ENCODE measurements around the gene NGB. TPM values are rescaled to one million over a fixed set of nuclear protein-coding genes. Genes with fewer than 3 reads are reported as not detected.

The NGB gene
- total and polyA plus RNA-seq, 4 donors: 2.6 to 16.3 (median 12.6) TPM

GRCh38 chr14:77258566-77258965 lies 12.4 kb downstream of the NGB start:
- no peak overlapping the region for H3K4me3 ChIP-seq (ENCODE audit: low read depth, low read length)
- peaks cover 37% of the 10 kb centered on the region for H3K36me3 ChIP-seq (ENCODE audit: control insufficient read depth, insufficient read depth, low read length)
- 85% methylated on average over 3 of the region's 5 CpGs for WGBS (ENCODE audit: insufficient coverage)
- H3K27me3 ChIP-seq (ENCODE audit: control insufficient read depth, insufficient read depth, low read length): no peaks in the 10 kb centered on the region
- H3K9me3 ChIP-seq (ENCODE audit: control insufficient read depth, insufficient read depth, low read length): no peaks in the 10 kb centered on the region
- H3K27ac ChIP-seq (ENCODE audit: low read depth, low read length): no peak overlapping the region
- H3K4me1 ChIP-seq (ENCODE audit: control insufficient read depth, insufficient read depth, low read length): peaks cover 15% of the 10 kb centered on the region
- no peak for DNase-seq (ENCODE audit: low read depth in 4 of 6, low spot score in 6 of 6)

- no peak for DNase-seq (ENCODE audit: low read depth in 4 of 6, low spot score in 6 of 6)
- Histone ChIP-seq H3K27me3 (ENCODE audit: control insufficient read depth, insufficient read depth, low read length) (no peaks in the 10 kb centered on the region), H3K27ac (ENCODE audit: low read depth, low read length) (no peak overlapping the region), H3K9me3 (ENCODE audit: control insufficient read depth, insufficient read depth, low read length) (no peaks in the 10 kb centered on the region), H3K4me3 (ENCODE audit: low read depth, low read length) (no peak overlapping the region), H3K4me1 (ENCODE audit: control insufficient read depth, insufficient read depth, low read length) (peaks cover 15% of the 10 kb centered on the region), H3K36me3 (ENCODE audit: control insufficient read depth, insufficient read depth, low read length) (peaks cover 44% of the 10 kb centered on the region)
- 93% methylated on average over 10 of the region's 10 CpGs for WGBS (ENCODE audit: insufficient coverage)
Measured at GRCh38 chr14:77257700-77258099, 13.3 kb downstream of the NGB start.

GRCh38 chr14:77256694-77257093 lies 14.3 kb downstream of the NGB start:
- Histone ChIP-seq H3K36me3 (ENCODE audit: control insufficient read depth, insufficient read depth, low read length) (peaks cover 52% of the 10 kb centered on the region), H3K27me3 (ENCODE audit: control insufficient read depth, insufficient read depth, low read length) (no peaks in the 10 kb centered on the region), H3K4me3 (ENCODE audit: low read depth, low read length) (no peak overlapping the region), H3K9me3 (ENCODE audit: control insufficient read depth, insufficient read depth, low read length) (no peaks in the 10 kb centered on the region), H3K4me1 (ENCODE audit: control insufficient read depth, insufficient read depth, low read length) (peaks cover 15% of the 10 kb centered on the region), H3K27ac (ENCODE audit: low read depth, low read length) (no peak overlapping the region)
- DNase-seq (ENCODE audit: low read depth in 4 of 6, low spot score in 6 of 6): no peak
- WGBS (ENCODE audit: insufficient coverage): 87% methylated on average over 6 of the region's 8 CpGs

- Histone ChIP-seq H3K27ac (ENCODE audit: low read depth, low read length) (no peak overlapping the region), H3K4me3 (ENCODE audit: low read depth, low read length) (no peak overlapping the region), H3K36me3 (ENCODE audit: control insufficient read depth, insufficient read depth, low read length) (peaks cover 61% of the 10 kb centered on the region), H3K4me1 (ENCODE audit: control insufficient read depth, insufficient read depth, low read length) (no peaks in the 10 kb centered on the region), H3K27me3 (ENCODE audit: control insufficient read depth, insufficient read depth, low read length) (no peaks in the 10 kb centered on the region), H3K9me3 (ENCODE audit: control insufficient read depth, insufficient read depth, low read length) (no peaks in the 10 kb centered on the region)
- 64% methylated on average over 18 of the region's 20 CpGs for WGBS (ENCODE audit: insufficient coverage)
- DNase-seq (ENCODE audit: low read depth in 4 of 6, low spot score in 6 of 6): no peak
Measured at GRCh38 chr14:77253333-77254190, 17.4 kb downstream of the NGB start.

GRCh38 chr14:77251870-77252269 lies 19.1 kb downstream of the NGB start:
- Histone ChIP-seq H3K4me1 (ENCODE audit: control insufficient read depth, insufficient read depth, low read length) (no peaks in the 10 kb centered on the region), H3K4me3 (ENCODE audit: low read depth, low read length) (no peak overlapping the region), H3K27ac (ENCODE audit: low read depth, low read length) (no peak overlapping the region), H3K36me3 (ENCODE audit: control insufficient read depth, insufficient read depth, low read length) (peaks cover 53% of the 10 kb centered on the region), H3K9me3 (ENCODE audit: control insufficient read depth, insufficient read depth, low read length) (no peaks in the 10 kb centered on the region), H3K27me3 (ENCODE audit: control insufficient read depth, insufficient read depth, low read length) (no peaks in the 10 kb centered on the region)
- DNase-seq (ENCODE audit: low read depth in 4 of 6, low spot score in 6 of 6): no peak
- 75% methylated on average over 9 of the region's 11 CpGs for WGBS (ENCODE audit: insufficient coverage)

GRCh38 chr14:77250927-77251326 lies 20.1 kb downstream of the NGB start:
- Histone ChIP-seq H3K36me3 (ENCODE audit: control insufficient read depth, insufficient read depth, low read length) (peaks cover 49% of the 10 kb centered on the region), H3K27ac (ENCODE audit: low read depth, low read length) (no peak overlapping the region), H3K9me3 (ENCODE audit: control insufficient read depth, insufficient read depth, low read length) (no peaks in the 10 kb centered on the region), H3K4me3 (ENCODE audit: low read depth, low read length) (no peak overlapping the region), H3K27me3 (ENCODE audit: control insufficient read depth, insufficient read depth, low read length) (no peaks in the 10 kb centered on the region), H3K4me1 (ENCODE audit: control insufficient read depth, insufficient read depth, low read length) (no peaks in the 10 kb centered on the region)
- WGBS (ENCODE audit: insufficient coverage): 70% methylated on average over 1 of the region's 6 CpGs
- peak in 1 of 6 donors; percentile 19 for DNase-seq (ENCODE audit: low read depth in 4 of 6, low spot score in 6 of 6)

- Histone ChIP-seq H3K27me3 (ENCODE audit: control insufficient read depth, insufficient read depth, low read length) (no peaks in the 10 kb centered on the region), H3K9me3 (ENCODE audit: control insufficient read depth, insufficient read depth, low read length) (no peaks in the 10 kb centered on the region), H3K36me3 (ENCODE audit: control insufficient read depth, insufficient read depth, low read length) (peaks cover 53% of the 10 kb centered on the region), H3K4me1 (ENCODE audit: control insufficient read depth, insufficient read depth, low read length) (no peaks in the 10 kb centered on the region), H3K4me3 (ENCODE audit: low read depth, low read length) (no peak overlapping the region), H3K27ac (ENCODE audit: low read depth, low read length) (no peak overlapping the region)
- WGBS (ENCODE audit: insufficient coverage): 93% methylated on average over 7 of the region's 7 CpGs
- DNase-seq (ENCODE audit: low read depth in 4 of 6, low spot score in 6 of 6): no peak
Measured at GRCh38 chr14:77249286-77249685, 21.7 kb downstream of the NGB start.

GRCh38 chr14:77248666-77249065 lies 22.3 kb downstream of the NGB start:
- 96% methylated on average over 6 of the region's 7 CpGs for WGBS (ENCODE audit: insufficient coverage)
- Histone ChIP-seq H3K36me3 (ENCODE audit: control insufficient read depth, insufficient read depth, low read length) (peaks cover 54% of the 10 kb centered on the region), H3K27me3 (ENCODE audit: control insufficient read depth, insufficient read depth, low read length) (no peaks in the 10 kb centered on the region), H3K4me3 (ENCODE audit: low read depth, low read length) (no peak overlapping the region), H3K27ac (ENCODE audit: low read depth, low read length) (no peak overlapping the region), H3K4me1 (ENCODE audit: control insufficient read depth, insufficient read depth, low read length) (no peaks in the 10 kb centered on the region), H3K9me3 (ENCODE audit: control insufficient read depth, insufficient read depth, low read length) (no peaks in the 10 kb centered on the region)
- DNase-seq (ENCODE audit: low read depth in 4 of 6, low spot score in 6 of 6): no peak

GRCh38 chr14:77246784-77247183 lies 24.2 kb downstream of the NGB start:
- Histone ChIP-seq H3K27ac (ENCODE audit: low read depth, low read length) (no peak overlapping the region), H3K27me3 (ENCODE audit: control insufficient read depth, insufficient read depth, low read length) (no peaks in the 10 kb centered on the region), H3K36me3 (ENCODE audit: control insufficient read depth, insufficient read depth, low read length) (peaks cover 56% of the 10 kb centered on the region), H3K4me1 (ENCODE audit: control insufficient read depth, insufficient read depth, low read length) (no peaks in the 10 kb centered on the region), H3K9me3 (ENCODE audit: control insufficient read depth, insufficient read depth, low read length) (no peaks in the 10 kb centered on the region), H3K4me3 (ENCODE audit: low read depth, low read length) (no peak overlapping the region)
- WGBS (ENCODE audit: insufficient coverage): no CpG with 5 or more reads among the region's 1 CpG
- no peak for DNase-seq (ENCODE audit: low read depth in 4 of 6, low spot score in 6 of 6)

- DNase-seq (ENCODE audit: low read depth in 4 of 6, low spot score in 6 of 6): no peak
- no peaks in the 10 kb centered on the region for H3K9me3 ChIP-seq (ENCODE audit: control insufficient read depth, insufficient read depth, low read length)
- H3K4me3 ChIP-seq (ENCODE audit: low read depth, low read length): no peak overlapping the region
- WGBS (ENCODE audit: insufficient coverage): 84% methylated on average over 3 of the region's 4 CpGs
- H3K36me3 ChIP-seq (ENCODE audit: control insufficient read depth, insufficient read depth, low read length): peaks cover 52% of the 10 kb centered on the region
- no peaks in the 10 kb centered on the region for H3K27me3 ChIP-seq (ENCODE audit: control insufficient read depth, insufficient read depth, low read length)
- H3K4me1 ChIP-seq (ENCODE audit: control insufficient read depth, insufficient read depth, low read length): no peaks in the 10 kb centered on the region
- no peak overlapping the region for H3K27ac ChIP-seq (ENCODE audit: low read depth, low read length)
Measured at GRCh38 chr14:77245820-77246219, 25.2 kb downstream of the NGB start.
